ENCODE data around the gene CYP4F11. TPM values are rescaled to one million over a fixed set of nuclear protein-coding genes. Genes with fewer than 3 reads are reported as not detected.
"Not testable (repeated sequence)": the region's sequence is repeated elsewhere in the genome, so short reads cannot be mapped to it uniquely, and the experiment has no call there.

CYP4F11 gene
- total RNA-seq, 1 donor from 2014 or later = not detected

DNA sequence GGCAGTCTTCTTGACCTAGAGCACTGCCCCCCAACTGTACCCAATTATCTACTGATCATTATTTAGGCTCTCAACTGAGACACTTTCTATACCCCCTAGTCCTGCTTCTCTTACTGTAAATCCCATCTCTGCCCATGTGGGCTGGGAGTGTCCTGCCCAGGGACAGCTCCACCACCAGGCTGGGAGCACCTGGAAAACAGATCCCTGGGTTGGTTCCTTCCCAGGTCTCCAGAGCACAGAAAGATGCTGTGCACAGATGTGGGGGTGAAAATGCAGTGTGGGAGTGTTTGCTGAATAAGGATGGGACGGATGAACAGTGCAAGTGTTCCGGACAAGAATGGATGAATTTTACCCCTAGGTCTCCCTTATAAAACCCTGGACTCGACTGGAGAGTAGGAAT is 49.2 kb downstream of the CYP4F11 start:
- intact Hi-C loops (cut with micrococcal nuclease) = no loop called here

DNA sequence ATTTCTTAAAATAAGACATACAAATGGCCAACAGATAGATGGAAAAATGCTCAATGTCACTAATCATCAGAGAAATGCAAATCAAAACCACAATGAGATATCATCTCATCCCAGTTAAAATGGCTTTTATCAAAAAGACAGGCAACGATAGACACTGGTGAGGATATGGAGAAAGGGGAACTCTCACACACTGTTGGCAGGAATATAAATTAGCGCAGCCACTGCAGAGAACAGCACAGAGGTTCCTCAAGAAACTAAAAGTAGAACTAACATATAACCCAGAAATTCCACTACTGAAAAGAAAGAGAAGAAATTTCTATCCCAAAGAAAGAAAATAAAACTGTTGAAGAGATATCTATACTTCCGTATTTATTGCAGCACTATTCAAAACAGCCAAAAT is 51.0 kb downstream of the CYP4F11 start:
- intact Hi-C loops (cut with micrococcal nuclease) = not testable (repeated sequence)

DNA sequence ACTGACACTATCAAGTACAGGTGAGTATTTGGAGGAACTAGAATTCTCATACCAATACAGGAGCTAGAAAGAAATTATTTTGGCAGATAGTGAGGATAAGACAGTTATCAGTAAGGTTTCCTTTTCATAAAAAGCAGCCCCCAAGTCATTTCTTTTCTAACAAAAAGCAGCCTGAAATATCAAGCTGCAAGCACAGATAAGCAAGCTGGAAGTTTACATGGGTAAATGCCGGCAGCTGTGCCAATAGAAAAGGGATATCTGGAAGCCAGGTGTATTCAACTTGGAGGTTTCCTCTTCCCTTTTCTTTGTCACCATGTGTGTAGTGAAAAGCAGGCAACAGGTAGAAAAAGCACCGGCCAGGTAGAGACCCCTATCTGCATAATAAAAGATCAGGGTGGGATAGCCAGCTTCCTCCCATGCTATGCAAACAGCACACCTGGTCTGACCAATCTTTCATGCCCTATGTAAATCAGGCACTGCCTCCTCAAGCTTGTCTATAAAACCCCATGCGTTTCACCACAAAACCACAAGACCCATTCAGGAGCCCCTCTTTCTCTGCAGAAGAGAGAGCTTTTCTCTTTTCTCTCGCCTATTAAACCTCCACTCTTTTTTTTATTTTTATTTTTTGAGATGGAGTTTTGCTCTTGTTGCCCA is 59.4 kb downstream of the CYP4F11 start:
- intact Hi-C loops (cut with micrococcal nuclease) = no loop called here

DNA sequence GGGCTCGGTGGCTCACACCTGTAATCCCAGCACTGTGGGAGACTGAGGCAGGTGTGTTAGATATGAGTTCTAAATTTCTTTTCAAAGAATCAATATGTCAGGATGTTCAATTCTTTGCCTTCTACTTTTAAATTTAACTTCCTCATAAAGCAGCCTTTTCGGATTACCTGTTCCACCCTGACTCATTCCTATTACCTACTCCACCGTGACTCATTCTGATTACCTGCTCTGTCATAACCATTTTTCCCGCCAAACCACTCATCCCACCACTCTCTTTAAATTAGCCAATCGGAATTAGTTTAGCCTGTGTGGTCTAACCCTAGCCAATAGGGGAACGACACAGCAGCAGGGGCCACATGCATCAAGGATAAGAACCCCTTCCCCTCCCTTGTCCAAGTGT is 60.6 kb downstream of the CYP4F11 start:
- intact Hi-C loops (cut with micrococcal nuclease) = not testable (repeated sequence)

DNA sequence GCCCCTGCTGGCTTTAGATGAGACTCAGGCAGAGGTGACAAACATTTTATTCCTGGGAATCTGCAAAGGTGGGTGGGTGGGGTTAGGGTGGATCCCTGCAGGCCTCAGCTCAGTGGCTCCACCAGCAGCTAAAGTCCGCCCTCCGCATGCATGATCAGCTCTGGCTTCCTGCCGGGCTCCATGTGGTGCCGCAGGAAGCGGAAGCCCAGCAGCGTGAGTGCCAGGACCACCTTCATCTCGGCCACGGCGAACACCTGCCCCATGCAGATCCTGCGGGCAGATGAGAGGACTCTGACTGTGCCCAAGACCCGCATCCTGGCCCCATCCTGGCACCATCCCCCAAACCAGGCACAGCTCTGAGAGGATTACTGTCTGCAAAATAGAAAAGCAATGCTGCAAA is 62.8 kb downstream of the CYP4F11 start:
- intact Hi-C loops (cut with micrococcal nuclease) = no loop called here

DNA sequence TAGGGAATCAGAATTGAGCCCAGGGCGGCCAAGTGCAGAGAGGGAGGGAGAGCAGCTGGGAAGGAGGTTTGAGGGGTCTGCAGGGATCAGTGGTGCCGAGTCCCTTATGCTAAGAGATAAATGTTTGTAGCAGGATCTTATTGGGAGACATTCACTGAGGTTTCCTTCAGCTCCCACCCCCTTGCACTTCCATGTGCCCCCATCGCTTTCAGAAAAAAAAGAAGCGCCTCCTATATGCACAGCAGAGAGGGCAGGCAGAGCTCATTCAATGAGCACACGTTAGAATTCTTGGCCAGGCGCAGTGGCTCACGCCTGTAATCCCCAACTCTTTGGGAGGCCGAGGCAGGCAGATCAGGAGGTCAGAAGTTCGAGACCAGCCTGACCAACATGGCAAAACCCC is 64.5 kb downstream of the CYP4F11 start:
- intact Hi-C loops (cut with micrococcal nuclease) = loop anchor here (1.0 kb wide), 1 partner anchor 241 kb away; no protein-coding TSS in a partner anchor

DNA sequence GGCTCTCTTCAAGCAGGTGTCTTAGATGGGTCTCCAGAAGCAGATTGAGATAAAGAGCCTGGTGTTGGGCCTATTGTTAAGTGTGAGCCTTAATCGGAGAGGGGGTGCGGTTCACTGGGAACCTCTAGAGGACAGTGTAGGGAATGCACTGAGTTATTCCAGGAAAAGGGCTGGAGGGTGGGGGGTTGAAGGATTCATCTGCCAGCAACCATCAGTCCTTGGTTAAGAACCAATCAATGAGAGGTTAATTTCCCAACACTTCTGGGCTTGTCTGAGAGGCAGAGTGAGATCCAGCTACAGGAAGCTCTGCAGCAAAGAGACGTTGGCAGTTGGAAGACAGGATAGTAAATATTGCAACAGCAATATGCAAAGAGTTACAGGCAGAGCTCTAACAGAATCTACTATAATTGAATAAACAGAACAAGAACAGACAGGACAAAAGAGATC is 65.2 kb downstream of the CYP4F11 start:
- intact Hi-C loops (cut with micrococcal nuclease) = loop anchor here (1.0 kb wide), 1 partner anchor 240 kb away; no protein-coding TSS in a partner anchor

DNA sequence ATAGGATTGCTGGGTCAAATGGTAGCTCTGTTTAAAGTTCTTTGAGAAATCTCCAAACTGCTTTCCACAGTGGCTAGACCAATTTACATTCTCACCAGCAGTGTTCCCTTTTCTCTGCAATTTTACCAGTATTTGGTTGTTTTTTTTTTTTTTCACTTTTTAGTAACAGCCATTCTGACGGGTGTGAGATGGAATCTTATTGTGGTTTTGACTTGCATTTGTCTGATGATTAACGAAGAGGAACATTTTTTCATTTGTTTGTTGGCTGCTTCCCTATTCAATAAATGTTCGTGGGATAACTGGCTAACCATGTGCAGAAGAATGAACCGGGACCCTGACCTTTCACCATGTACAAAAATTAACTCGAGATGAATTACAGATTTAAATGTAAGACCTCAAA is 67.7 kb downstream of the CYP4F11 start:
- intact Hi-C loops (cut with micrococcal nuclease) = no loop called here

DNA sequence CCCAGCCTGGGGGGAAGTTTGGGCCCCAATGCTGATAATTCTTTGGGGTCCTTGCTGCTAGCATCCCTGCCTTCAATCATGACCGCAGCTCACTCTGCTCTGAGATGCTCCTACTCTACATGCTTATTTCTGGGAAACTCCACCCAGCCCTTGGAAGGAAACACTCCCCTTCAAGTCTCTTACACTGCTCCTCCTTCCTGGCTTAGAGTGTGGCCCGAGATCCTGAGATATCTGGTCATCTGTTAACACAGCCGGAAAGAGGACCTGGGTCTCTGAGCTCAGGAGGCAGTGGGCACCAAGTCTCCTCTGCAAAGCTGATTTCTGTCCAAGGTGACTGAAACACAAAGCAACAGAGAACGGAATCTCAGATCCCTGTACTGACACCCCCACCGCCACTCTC is 69.5 kb downstream of the CYP4F11 start:
- intact Hi-C loops (cut with micrococcal nuclease) = no loop called here

DNA sequence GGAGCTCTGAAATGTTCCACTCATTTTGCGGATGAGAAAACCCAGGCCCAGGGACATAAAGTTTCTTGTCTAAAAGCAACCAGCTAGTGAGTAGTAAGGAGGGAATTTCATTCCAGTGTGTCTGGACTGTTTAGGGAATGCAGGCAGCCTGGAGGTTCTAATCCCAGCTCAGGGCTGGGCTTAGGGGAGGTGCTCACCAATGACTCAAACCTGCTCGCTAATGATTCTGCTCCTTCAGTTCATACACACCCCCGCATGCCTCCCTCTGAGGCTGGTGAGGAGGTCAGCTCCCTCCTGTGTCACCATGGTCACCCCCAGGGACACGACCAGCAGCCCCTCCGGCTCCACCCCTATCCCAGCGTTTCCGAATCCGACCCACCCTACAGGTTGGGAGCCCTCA is 71.1 kb downstream of the CYP4F11 start:
- intact Hi-C loops (cut with micrococcal nuclease) = no loop called here

DNA sequence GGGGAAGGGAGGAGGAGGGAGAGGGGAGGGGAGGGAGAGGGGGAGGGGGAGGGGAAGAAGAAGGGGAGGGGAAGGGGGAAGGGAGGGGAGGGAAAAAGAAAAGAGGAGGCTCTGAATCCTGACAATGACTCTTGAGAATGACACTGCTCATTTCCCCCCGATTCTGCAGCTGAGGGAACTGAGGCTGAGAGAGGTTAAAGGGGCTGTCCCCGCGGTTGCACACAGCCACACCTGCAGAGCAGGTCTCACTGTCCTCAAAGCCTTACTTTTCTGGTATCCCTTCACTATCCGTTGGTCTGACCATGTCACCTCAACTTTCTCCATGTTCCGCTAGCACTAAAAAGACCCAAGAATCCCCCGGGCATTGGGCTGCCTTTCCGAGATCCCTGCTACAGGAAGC is 71.9 kb downstream of the CYP4F11 start:
- intact Hi-C loops (cut with micrococcal nuclease) = no loop called here

Other genes with a start within 250 kb of the CYP4F11 start
- not detected in 2 replicates for gene OR10H2, start 206.5 kb downstream of the CYP4F11 start, total RNA-seq
- not detected in 2 replicates for gene OR10H3, start 196.5 kb downstream of the CYP4F11 start, total RNA-seq
- not detected in 2 replicates for gene OR10H5, start 146.9 kb downstream of the CYP4F11 start, total RNA-seq
- gene OR10H1, start 118.9 kb downstream of the CYP4F11 start, total RNA-seq = not detected in 2 replicates
- gene CYP4F2, start 36.5 kb downstream of the CYP4F11 start, total RNA-seq = not detected in 2 replicates
- not detected in 2 replicates for gene OR10H4, start 14.5 kb upstream of the CYP4F11 start, total RNA-seq
- 515 and 526 TPM in 2 replicates for gene TPM4, start 142.0 kb upstream of the CYP4F11 start, total RNA-seq
- gene RAB8A, start 177.4 kb upstream of the CYP4F11 start, total RNA-seq = 199 and 201 TPM in 2 replicates
- 48.0 and 50.0 TPM in 2 replicates for gene HSH2D, start 209.2 kb upstream of the CYP4F11 start, total RNA-seq
- not detected in 2 replicates for gene CIB3, start 239.0 kb upstream of the CYP4F11 start, total RNA-seq

Measured in T-helper 2 cell treated with Interferon-gamma antibody and Interleukin-4, amounts not matched to agents 100 ng/mL and 5 ng/mL, for 36 hours (primary cell).